Esophagus squamous epithelium (tissue), 5 donors: ENCODE measurements around the gene ALX3. TPM values are rescaled to one million over a fixed set of nuclear protein-coding genes. Genes with fewer than 3 reads are reported as not detected.
"Not testable (repeated sequence)": the region's sequence is repeated elsewhere in the genome, so short reads cannot be mapped to it uniquely, and the experiment has no call there.

Source experiments
- DNase-seq: peaks from one replicate; lab custom pipeline; 2025; lab: John Stamatoyannopoulos, UW
- H3K27ac ChIP-seq, 4 donors: fragments of 200-600 bp; sonication (generic); one replicate each; pipeline ENCODE4 v1.5.1; 2016 to 2019; ENCODE audit warnings: mild to moderate bottlenecking in 1 of 4
- H3K27me3 ChIP-seq, 4 donors: fragments of 200-600 bp; sonication (generic); 1 replicate in 3 of 4; 2 replicates in 1 of 4; pipeline versions ENCODE4 v1.5.1 to v1.6.0; 2017 to 2021; ENCODE audit warnings: antibody characterized with exemption in 1 of 4
- H3K36me3 ChIP-seq, 3 donors: fragments of 200-600 bp; sonication (generic); one replicate each; pipeline ENCODE4 v1.5.1; 2016 to 2019
- H3K4me1 ChIP-seq, 3 donors: fragments of 200-600 bp; sonication (generic); one replicate each; pipeline ENCODE4 v1.5.1; 2017 to 2019
- H3K4me3 ChIP-seq, 4 donors: fragments of 200-600 bp; sonication (generic); 1 replicate in 3 of 4; 2 replicates in 1 of 4; pipeline ENCODE4 v1.5.1; 2016 to 2019; ENCODE audit warnings: mild to moderate bottlenecking in 2 of 4, moderate library complexity in 1 of 4
- H3K9me3 ChIP-seq, 3 donors: fragments of 200-600 bp; sonication (generic); one replicate each; pipeline ENCODE4 v1.5.1; 2016 to 2019
- CTCF ChIP-seq, 6 experiments: fragments of 450-650 bp in 4 of 6; fragments of 200-600 bp in 2 of 6; sonication (generic) in 2 of 6; IDR thresholded peaks; one replicate each; pipeline ENCODE4 v1.5.1; 2016 to 2019; ENCODE audit warnings: antibody characterized with exemption in 6 of 6, mild to moderate bottlenecking in 4 of 6, moderate library complexity in 4 of 6
- POLR2A ChIP-seq, 4 donors: fragments of 450-650 bp; IDR thresholded peaks; one replicate each; pipeline ENCODE4 v1.6.1; 2017; ENCODE audit warnings: antibody characterized with exemption in 4 of 4, mild to moderate bottlenecking in 4 of 4, moderate library complexity in 3 of 4
- WGBS, 2 donors: methylation state at CpG; one replicate each; pipeline ENCODE4 v1.1.5; 2018; 5-methylcytosine and 5-hydroxymethylcytosine counted together
- intact Hi-C: fragments of 100-400 bp; cut with DNase I; formaldehyde crosslinking; loops from one replicate; pipeline ENCODE4 v1.15.0; 2022
- total RNA-seq, 4 donors: library from RNA; depleted of rRNA; stranded (reverse); fragments of >200 nt; gene quantifications; one replicate each; pipeline ENCODE4 v1.1.0, GENCODE V29; 2016
- donor health status: DM: yes; HTN: yes; CAD: no.

The ALX3 gene
- total RNA-seq, 4 donors from 2014 or later, result 0.57 TPM; not detected in 3

DNA sequence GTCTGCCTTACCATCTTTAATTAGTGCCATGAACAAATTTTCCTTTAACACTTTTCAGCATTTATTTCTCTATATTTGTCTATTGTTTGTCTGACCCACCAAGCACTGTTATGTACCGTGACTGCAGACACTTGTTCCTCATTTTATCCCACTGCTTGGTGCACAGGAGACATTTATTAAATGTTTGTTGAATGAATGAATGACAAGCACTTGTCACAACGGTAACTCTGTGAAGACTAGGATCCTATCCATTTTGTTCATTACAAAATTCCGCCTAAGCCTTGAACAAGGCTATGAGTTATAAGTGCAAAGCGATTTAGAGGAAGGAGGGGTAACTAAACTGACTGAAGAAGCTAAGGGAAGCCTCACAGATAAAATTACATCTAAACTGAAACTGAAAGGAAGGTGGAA lies 36.4 kb downstream of the ALX3 start:
- intact Hi-C loops, result no loop called here
- peak overlapping the region; percentile 69 to 99 (median 86) for H3K4me3 ChIP-seq
- peaks cover 10 to 55% (median 12%) of the 10 kb centered on the region in 3 donors for H3K4me1 ChIP-seq
- no peak for TF ChIP-seq POLR2A (IDR thresholded peaks at IDR 0.05)
- no peak for TF ChIP-seq CTCF (IDR thresholded peaks at IDR 0.05)
- DNase-seq, result no peak
- peak overlapping the region; percentile 83 to 95 (median 88) for H3K27ac ChIP-seq
- WGBS, 2 donors, result 39 to 42% methylated on average over 4 of the region's 4 CpGs
- no peaks in the 10 kb centered on the region for H3K27me3 ChIP-seq
- peaks cover 8 to 24% (median 9%) of the 10 kb centered on the region in 3 donors for H3K36me3 ChIP-seq
- H3K9me3 ChIP-seq, result no peaks in the 10 kb centered on the region

- no peak for TF ChIP-seq POLR2A (IDR thresholded peaks at IDR 0.05)
- no peak for TF ChIP-seq CTCF (IDR thresholded peaks at IDR 0.05)
- no peaks in the 10 kb centered on the region for H3K27me3 ChIP-seq
- no peak overlapping the region for H3K27ac ChIP-seq
- no peaks in the 10 kb centered on the region for H3K9me3 ChIP-seq
- peaks cover 3 to 18% (median 4%) of the 10 kb centered on the region in 3 donors for H3K36me3 ChIP-seq
- intact Hi-C loops, result no loop called here
- 92% methylated on average over 5 of the region's 5 CpGs for WGBS, 2 donors
- DNase-seq, result no peak
- H3K4me3 ChIP-seq, result no peak overlapping the region
- peaks cover 10 to 55% (median 12%) of the 10 kb centered on the region in 3 donors for H3K4me1 ChIP-seq
Measured at GRCh38 chr1:110033421-110033820, 37.1 kb downstream of the ALX3 start.

GRCh38 chr1:110032327-110032726 lies 38.1 kb downstream of the ALX3 start:
- no peak for DNase-seq
- TF ChIP-seq POLR2A (IDR thresholded peaks at IDR 0.05) (no peak), CTCF (IDR thresholded peaks at IDR 0.05) (no peak)
- no peaks in the 10 kb centered on the region for H3K9me3 ChIP-seq
- H3K27ac ChIP-seq, result no peak overlapping the region
- H3K4me3 ChIP-seq, result no peak overlapping the region
- intact Hi-C loops, result no loop called here
- H3K27me3 ChIP-seq, result no peaks in the 10 kb centered on the region
- WGBS, 2 donors, result 87 to 89% methylated on average over 2 of the region's 2 CpGs
- H3K4me1 ChIP-seq, result peaks cover 10 to 53% (median 12%) of the 10 kb centered on the region in 3 donors
- H3K36me3 ChIP-seq, result peaks cover 0 to 7% (median 0%) of the 10 kb centered on the region in 3 donors

- H3K36me3 ChIP-seq, H3K27ac ChIP-seq, intact Hi-C loops, H3K27me3 ChIP-seq, DNase-seq, H3K9me3 ChIP-seq: not testable (repeated sequence)
- WGBS, 2 donors, result 70 to 80% methylated on average over 4 of the region's 4 CpGs
- peaks cover 6 to 36% (median 11%) of the 10 kb centered on the region in 3 donors for H3K4me1 ChIP-seq
- peak overlapping the region in 1 of 4 donors; percentile 10 for H3K4me3 ChIP-seq
Measured at GRCh38 chr1:110030687-110031086, 39.8 kb downstream of the ALX3 start.

DNA sequence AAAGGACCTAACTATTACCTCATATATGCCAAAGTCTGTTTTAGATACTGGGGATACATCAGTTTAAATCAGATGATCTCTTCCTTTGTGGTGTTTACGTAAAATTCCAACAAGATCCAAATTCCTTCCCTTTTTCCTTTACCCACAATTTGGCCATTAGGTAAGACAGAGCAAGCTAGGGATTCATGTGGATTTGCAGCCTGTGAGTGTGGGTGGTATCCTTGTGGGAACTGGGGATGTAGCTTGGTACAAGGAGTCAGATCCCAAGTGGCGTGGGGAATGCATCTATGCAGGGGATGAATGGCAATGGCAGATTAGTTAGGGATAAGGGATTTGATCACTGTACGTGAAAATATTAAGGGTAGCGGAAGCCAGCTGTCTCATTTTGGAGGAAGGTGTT lies 45.9 kb downstream of the ALX3 start:
- Histone ChIP-seq H3K4me3 (no peak overlapping the region), H3K4me1 (peaks cover 0 to 4% (median 0%) of the 10 kb centered on the region in 3 donors), H3K9me3 (no peaks in the 10 kb centered on the region), H3K36me3 (peaks cover 5 to 60% (median 26%) of the 10 kb centered on the region in 3 donors), H3K27ac (no peak overlapping the region), H3K27me3 (no peaks in the 10 kb centered on the region)
- no peak for DNase-seq
- intact Hi-C loops, result no loop called here
- TF ChIP-seq CTCF (IDR thresholded peaks at IDR 0.05) (no peak), POLR2A (IDR thresholded peaks at IDR 0.05) (no peak)
- WGBS, 2 donors, result 81 to 98% methylated on average over 3 to 4 of the region's 4 CpGs

DNA sequence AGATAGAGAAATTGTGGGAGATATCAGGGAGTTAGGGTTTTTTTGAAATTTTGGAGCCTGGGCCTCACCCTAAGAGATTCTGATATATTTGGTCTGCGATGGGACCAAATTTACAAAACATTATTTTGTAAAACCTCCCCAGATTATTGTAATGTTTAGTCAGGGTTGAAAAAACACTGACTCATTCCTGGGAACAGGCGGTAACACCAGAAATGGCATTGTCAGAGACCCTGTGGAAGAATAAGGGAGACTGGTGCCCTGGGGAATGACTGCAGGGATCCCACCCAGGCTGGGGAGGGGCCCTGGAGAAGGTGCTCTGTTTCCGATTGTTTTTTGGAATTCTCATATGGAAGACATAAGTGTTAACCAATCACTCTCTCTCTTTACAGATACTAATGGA lies 49.2 kb downstream of the ALX3 start:
- intact Hi-C loops, result no loop called here
- H3K27ac ChIP-seq, result no peak overlapping the region
- no peaks in the 10 kb centered on the region for H3K4me1 ChIP-seq
- H3K4me3 ChIP-seq, result no peak overlapping the region
- no peak for DNase-seq
- TF ChIP-seq CTCF (IDR thresholded peaks at IDR 0.05) (no peak), POLR2A (IDR thresholded peaks at IDR 0.05) (no peak)
- no peaks in the 10 kb centered on the region for H3K9me3 ChIP-seq
- H3K36me3 ChIP-seq, result peaks cover 12 to 94% (median 53%) of the 10 kb centered on the region in 3 donors
- no peaks in the 10 kb centered on the region for H3K27me3 ChIP-seq
- 78 to 85% methylated on average over 3 of the region's 3 CpGs for WGBS, 2 donors
